Mucosa of descending colon (tissue), 3 donors: ENCODE results near the gene FCHSD2. TPM values are rescaled to one million over a fixed set of nuclear protein-coding genes. Genes with fewer than 3 reads are reported as not detected.

Experiments
- ATAC-seq: fragments of 200-7000 bp; cut with Tn5 transposase; one replicate; pipeline ENCODE4 v1.9.1; 2020; ENCODE audit warnings: mild to moderate bottlenecking, moderate library complexity
- DNase-seq, 3 donors: peaks; one replicate each; pipeline ENCODE4 v3.0.0-alpha.2; 2020
- H3K36me3 ChIP-seq: fragments of 200-600 bp; one replicate; pipeline ENCODE4 v1.8.0; 2021; ENCODE audit warnings: low read depth, mild to moderate bottlenecking
- H3K4me1 ChIP-seq: fragments of 200-600 bp; one replicate; pipeline ENCODE4 v1.8.0; 2021; ENCODE audit warnings: low read depth, mild to moderate bottlenecking
- H3K4me3 ChIP-seq: fragments of 200-600 bp; one replicate; pipeline ENCODE4 v1.8.0; 2021; ENCODE audit warnings: mild to moderate bottlenecking
- H3K9me3 ChIP-seq: fragments of 200-600 bp; one replicate; pipeline ENCODE4 v1.8.0; 2021; ENCODE audit warnings: mild to moderate bottlenecking
- intact Hi-C, 2 donors: fragments of 100-400 bp; cut with DNase I in 1 of 2; cut with micrococcal nuclease in 1 of 2; formaldehyde crosslinking; loops; one replicate each; pipeline versions ENCODE4 v1.11.0 to v1.11.1; 2022; cut with DNase I, micrococcal nuclease
- total RNA-seq, 3 donors: library from RNA; stranded (reverse); fragmentation: NEBNext Ultra II Directional in 2 of 3; extraction: Animal tissue kit (Norgen Biotek cat#: 25700) in 2 of 3; gene quantifications; one replicate each; pipeline versions ENCODE4 v1.2.1 to v1.2.4, GENCODE V29; 2021 to 2023
- TF ChIP-seq, protein P1 (sequence below): fragments of 200-600 bp; IDR thresholded peaks from one replicate; pipeline ENCODE4 v1.8.0; 2022; ENCODE audit warnings: antibody characterized with exemption, mild to moderate bottlenecking
- donor health status: DM: no; HTN: no; CAD: no; lungs with moderate emphysema.
- donor health status: DM: no; HTN: no; CAD: no.
- donor health status: DM: no; HTN: yes; CAD: no.

The FCHSD2 gene
- total RNA-seq, 3 donors from 2014 or later = 15.7 to 41.6 (median 21.6) TPM

DNA sequence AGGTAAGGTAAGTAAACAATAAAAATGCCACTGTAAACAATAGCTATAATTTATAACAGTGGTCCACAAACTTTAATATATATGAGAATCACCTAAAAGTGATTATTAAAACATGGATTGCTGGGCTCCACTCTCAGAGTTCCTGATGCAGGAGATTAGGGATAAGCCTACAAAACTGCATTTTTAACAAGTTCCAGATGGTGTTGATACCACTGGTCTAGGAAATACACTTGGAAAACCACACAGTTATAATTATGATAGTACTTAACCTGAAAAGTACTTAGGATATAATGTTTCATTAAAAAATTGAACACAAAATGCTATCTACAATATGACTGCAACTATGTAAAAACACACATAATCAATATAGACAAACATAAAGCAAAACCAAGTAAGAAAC lies 20.4 kb downstream of the FCHSD2 start:
- no peak overlapping the region for H3K4me3 ChIP-seq
- DNase-seq (no peak), ATAC-seq (no peak)
- TF ChIP-seq, protein P1, sequence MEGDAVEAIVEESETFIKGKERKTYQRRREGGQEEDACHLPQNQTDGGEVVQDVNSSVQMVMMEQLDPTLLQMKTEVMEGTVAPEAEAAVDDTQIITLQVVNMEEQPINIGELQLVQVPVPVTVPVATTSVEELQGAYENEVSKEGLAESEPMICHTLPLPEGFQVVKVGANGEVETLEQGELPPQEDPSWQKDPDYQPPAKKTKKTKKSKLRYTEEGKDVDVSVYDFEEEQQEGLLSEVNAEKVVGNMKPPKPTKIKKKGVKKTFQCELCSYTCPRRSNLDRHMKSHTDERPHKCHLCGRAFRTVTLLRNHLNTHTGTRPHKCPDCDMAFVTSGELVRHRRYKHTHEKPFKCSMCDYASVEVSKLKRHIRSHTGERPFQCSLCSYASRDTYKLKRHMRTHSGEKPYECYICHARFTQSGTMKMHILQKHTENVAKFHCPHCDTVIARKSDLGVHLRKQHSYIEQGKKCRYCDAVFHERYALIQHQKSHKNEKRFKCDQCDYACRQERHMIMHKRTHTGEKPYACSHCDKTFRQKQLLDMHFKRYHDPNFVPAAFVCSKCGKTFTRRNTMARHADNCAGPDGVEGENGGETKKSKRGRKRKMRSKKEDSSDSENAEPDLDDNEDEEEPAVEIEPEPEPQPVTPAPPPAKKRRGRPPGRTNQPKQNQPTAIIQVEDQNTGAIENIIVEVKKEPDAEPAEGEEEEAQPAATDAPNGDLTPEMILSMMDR = no peak
- H3K4me1 ChIP-seq = no peaks in the 10 kb centered on the region
- H3K36me3 ChIP-seq = no peaks in the 10 kb centered on the region
- intact Hi-C loops = no loop called here
- peaks cover 7% of the 10 kb centered on the region for H3K9me3 ChIP-seq

DNA sequence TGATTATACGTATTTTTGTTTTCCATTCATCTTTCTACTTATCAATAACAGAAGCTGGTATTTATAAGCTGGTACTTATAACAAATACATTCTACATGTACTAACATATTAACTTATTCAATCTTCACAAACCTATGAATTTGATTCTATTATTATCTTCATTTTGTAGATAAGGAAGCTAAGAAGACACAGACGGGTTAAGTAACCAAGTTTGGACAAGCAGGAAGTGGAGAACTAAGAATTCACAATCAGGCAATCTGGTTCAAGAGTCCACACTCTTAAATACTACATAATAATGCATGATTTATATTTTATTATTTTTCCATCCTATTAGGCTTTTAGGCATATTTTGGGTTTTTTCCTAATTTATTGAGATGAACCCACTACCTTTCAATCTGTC lies 25.0 kb downstream of the FCHSD2 start:
- DNase-seq = no peak
- TF ChIP-seq, protein P1 = no peak
- ATAC-seq = no peak
- Histone ChIP-seq H3K9me3 (no peaks in the 10 kb centered on the region), H3K4me3 (no peak overlapping the region), H3K4me1 (no peaks in the 10 kb centered on the region), H3K36me3 (no peaks in the 10 kb centered on the region)
- intact Hi-C loops = no loop called here

- ATAC-seq (no peak), DNase-seq (no peak)
- no peaks in the 10 kb centered on the region for H3K4me1 ChIP-seq
- no peaks in the 10 kb centered on the region for H3K9me3 ChIP-seq
- TF ChIP-seq, protein P1 = no peak
- intact Hi-C loops = no loop called here
- H3K4me3 ChIP-seq = no peak overlapping the region
- H3K36me3 ChIP-seq = no peaks in the 10 kb centered on the region
These were observed 25.5 kb downstream of the FCHSD2 start for GRCh38 chr11:73116636-73117035.

- H3K36me3 ChIP-seq = no peaks in the 10 kb centered on the region
- DNase-seq (no peak), ATAC-seq (no peak)
- intact Hi-C loops = no loop called here
- TF ChIP-seq, protein P1 = no peak
- H3K4me3 ChIP-seq = no peak overlapping the region
- H3K9me3 ChIP-seq = no peaks in the 10 kb centered on the region
- H3K4me1 ChIP-seq = no peaks in the 10 kb centered on the region
These were observed 27.3 kb downstream of the FCHSD2 start for GRCh38 chr11:73114835-73115220.

- DNase-seq (no peak), ATAC-seq (no peak)
- TF ChIP-seq, protein P1 = no peak
- Histone ChIP-seq H3K36me3 (no peaks in the 10 kb centered on the region), H3K4me3 (no peak overlapping the region), H3K9me3 (no peaks in the 10 kb centered on the region), H3K4me1 (no peaks in the 10 kb centered on the region)
- intact Hi-C loops = no loop called here
These were observed 27.8 kb downstream of the FCHSD2 start for GRCh38 chr11:73114110-73114834.
